HG02938 (cell line): ENCODE measurements around the gene HS6ST3.

Experiments used
- ATAC-seq: cut with Tn5 transposase; IDR thresholded peaks from one replicate; pipeline ENCODE4 v1.9.1; 2021; ENCODE audit warnings: mild to moderate bottlenecking, moderate library complexity; ENCODE audit not compliant: unreplicated experiment

The HS6ST3 gene

GRCh38 chr13:96696389-96696900 is 606.5 kb downstream of the HS6ST3 start:
- ATAC-seq: no peak

- no peak for ATAC-seq
Measured at GRCh38 chr13:96700657-96701056, 610.8 kb downstream of the HS6ST3 start.

- ATAC-seq: no peak
Measured at GRCh38 chr13:96707146-96707545, 617.2 kb downstream of the HS6ST3 start.

GRCh38 chr13:96710166-96710862 is 620.4 kb downstream of the HS6ST3 start:
- ATAC-seq: no peak

- no peak for ATAC-seq
Measured at GRCh38 chr13:96720446-96720845, 630.5 kb downstream of the HS6ST3 start.

- no peak for ATAC-seq
Measured at GRCh38 chr13:96726651-96727050, 636.7 kb downstream of the HS6ST3 start.

GRCh38 chr13:96728463-96728862 is 638.6 kb downstream of the HS6ST3 start:
- ATAC-seq: no peak

- ATAC-seq: no peak
Measured at GRCh38 chr13:96730676-96731075, 640.8 kb downstream of the HS6ST3 start.

- ATAC-seq: no peak
Measured at GRCh38 chr13:96734499-96734898, 644.6 kb downstream of the HS6ST3 start.

- ATAC-seq: no peak
Measured at GRCh38 chr13:96741779-96742178, 651.9 kb downstream of the HS6ST3 start.

- ATAC-seq: no peak
Measured at GRCh38 chr13:96743296-96744089, 653.6 kb downstream of the HS6ST3 start.

- no peak for ATAC-seq
Measured at GRCh38 chr13:96744367-96745331, 654.7 kb downstream of the HS6ST3 start.

- ATAC-seq: no peak
Measured at GRCh38 chr13:96746886-96747285, 657.0 kb downstream of the HS6ST3 start.

- no peak for ATAC-seq
Measured at GRCh38 chr13:96749825-96750224, 659.9 kb downstream of the HS6ST3 start.

- no peak for ATAC-seq
Measured at GRCh38 chr13:96751089-96751488, 661.2 kb downstream of the HS6ST3 start.

- ATAC-seq: no peak
Measured at GRCh38 chr13:96762876-96763275, 673.0 kb downstream of the HS6ST3 start.

- ATAC-seq: no peak
Measured at GRCh38 chr13:96766306-96766705, 676.4 kb downstream of the HS6ST3 start.

- no peak for ATAC-seq
Measured at GRCh38 chr13:96768524-96768923, 678.6 kb downstream of the HS6ST3 start.

- no peak for ATAC-seq
Measured at GRCh38 chr13:96769874-96770273, 680.0 kb downstream of the HS6ST3 start.

GRCh38 chr13:96771486-96772367 is 681.8 kb downstream of the HS6ST3 start:
- ATAC-seq: peak; percentile 96
